G401 (cell line): ENCODE measurements around the gene ACVRL1. TPM values are rescaled to one million over a fixed set of nuclear protein-coding genes. Genes with fewer than 3 reads are reported as not detected.

Experiments used
- DNase-seq: peaks from one replicate; pipeline ENCODE4 v3.0.0-alpha.2; 2015; ENCODE audit warnings: low spot score
- in situ Hi-C: cut with HindIII; loops from 2 replicates; pipeline ENCODE4 v1.10.0; 2016; ENCODE audit warnings: low sequenced_read_pairs, mixed read lengths
- total RNA-seq: library from RNA; depleted of rRNA; stranded (reverse); fragments of >200 nt; shearing (Covaris generic); gene quantifications from 2 replicates; pipeline ENCODE4 v1.2.3, GENCODE V29; 2014

Gene ACVRL1
- total RNA-seq, 1 experiment from 2014 or later, result 2.9 TPM

GRCh38 chr12:51895378-51896135, 11.7 kb upstream of the ACVRL1 start:
- no peak for DNase-seq
- in situ Hi-C loops, result no loop called here

GRCh38 chr12:51896236-51896635, 11.1 kb upstream of the ACVRL1 start:
- no peak for DNase-seq
- in situ Hi-C loops, result no loop called here

- DNase-seq, result no peak
- in situ Hi-C loops, result no loop called here
Measured at GRCh38 chr12:51897181-51897580, 10.1 kb upstream of the ACVRL1 start.

- no peak for DNase-seq
- in situ Hi-C loops, result no loop called here
Measured at GRCh38 chr12:51898506-51898905, 8.8 kb upstream of the ACVRL1 start.

- DNase-seq, result no peak
- in situ Hi-C loops, result no loop called here
Measured at GRCh38 chr12:51898937-51899336, 8.4 kb upstream of the ACVRL1 start.

- no peak for DNase-seq
- in situ Hi-C loops, result no loop called here
Measured at GRCh38 chr12:51900323-51900889, 6.9 kb upstream of the ACVRL1 start.

GRCh38 chr12:51901121-51901817, 6.0 kb upstream of the ACVRL1 start:
- in situ Hi-C loops, result no loop called here
- no peak for DNase-seq

GRCh38 chr12:51901881-51902280, 5.4 kb upstream of the ACVRL1 start:
- DNase-seq, result no peak
- in situ Hi-C loops, result no loop called here

- in situ Hi-C loops, result no loop called here
- no peak for DNase-seq
Measured at GRCh38 chr12:51904951-51905470, 2.3 kb upstream of the ACVRL1 start.

GRCh38 chr12:51905471-51906429, 1.6 kb upstream of the ACVRL1 start:
- in situ Hi-C loops, result no loop called here
- no peak for DNase-seq

- no peak for DNase-seq
- in situ Hi-C loops, result no loop called here
Measured at GRCh38 chr12:51906430-51907082, 748 bp upstream of the ACVRL1 start.

GRCh38 chr12:51907856-51908425, 637 bp downstream of the ACVRL1 start:
- DNase-seq, result no peak
- in situ Hi-C loops, result no loop called here

GRCh38 chr12:51908876-51909592, 1.7 kb downstream of the ACVRL1 start:
- no peak for DNase-seq
- in situ Hi-C loops, result no loop called here

GRCh38 chr12:51910168-51910567, 2.9 kb downstream of the ACVRL1 start:
- in situ Hi-C loops, result no loop called here

GRCh38 chr12:51910691-51911090, 3.4 kb downstream of the ACVRL1 start:
- in situ Hi-C loops, result no loop called here
- no peak for DNase-seq

More at GRCh38 chr12:51910168-51910567, 2.9 kb downstream of the ACVRL1 start:
- no peak for DNase-seq

GRCh38 chr12:51911307-51911706, 4.0 kb downstream of the ACVRL1 start:
- in situ Hi-C loops, result no loop called here
- DNase-seq, result no peak

GRCh38 chr12:51911788-51912711, 4.7 kb downstream of the ACVRL1 start:
- in situ Hi-C loops, result no loop called here
- no peak for DNase-seq
